ENCODE measurements around the gene RBM48.

Gene RBM48

DNA sequence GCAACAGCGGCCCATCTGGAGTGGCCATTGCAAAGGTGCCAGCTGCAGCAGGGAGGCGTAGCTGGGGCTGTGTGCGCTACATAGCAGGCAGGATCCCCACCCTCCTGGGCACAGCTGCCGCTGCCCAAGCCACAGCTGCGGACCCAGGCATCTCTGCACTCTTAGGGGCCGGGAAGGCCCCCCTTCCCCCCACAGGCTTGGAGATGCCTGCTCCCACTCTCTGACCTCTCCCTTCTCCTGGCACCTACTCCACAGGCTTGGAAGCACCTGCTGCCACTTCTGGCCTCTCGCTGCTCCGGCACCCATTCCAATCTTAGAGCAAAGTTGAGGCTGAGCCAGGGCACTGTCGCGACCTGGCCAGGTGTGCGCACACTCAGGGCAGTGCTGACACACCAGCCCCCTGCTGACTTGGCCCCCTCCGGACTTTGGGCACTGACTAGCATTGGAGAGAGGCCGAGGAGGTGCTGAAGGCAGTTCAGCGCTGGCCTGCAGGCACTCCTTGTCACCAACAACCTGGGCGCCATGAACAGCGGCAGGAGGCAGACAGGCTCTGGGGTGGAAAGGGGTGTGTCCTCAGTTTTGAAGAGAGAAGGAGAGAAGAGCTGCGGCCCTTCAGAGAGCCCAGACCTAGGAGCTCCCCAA, 18.4 kb downstream of the RBM48 start:
- DNase-seq: no peak

DNA sequence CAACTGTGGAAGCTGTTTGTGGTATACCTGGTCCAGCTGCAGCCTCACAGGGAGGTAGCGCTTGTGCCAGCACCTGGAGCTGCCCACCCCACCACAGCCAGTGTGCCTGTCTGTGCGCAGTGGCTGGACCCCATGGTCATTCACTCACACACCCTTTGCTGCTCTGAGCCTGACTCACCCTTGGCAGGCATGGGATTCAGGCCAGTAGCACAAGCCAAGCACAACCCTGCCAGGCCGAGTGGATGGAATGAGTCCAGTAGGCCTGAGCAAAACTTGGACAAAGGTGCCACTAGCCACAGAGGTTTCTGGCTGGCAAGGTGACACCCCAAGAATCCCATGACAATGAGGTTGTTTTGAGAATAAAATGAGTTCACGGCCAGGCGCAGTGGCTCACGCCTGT, 19.0 kb downstream of the RBM48 start:
- no peak for DNase-seq

DNA sequence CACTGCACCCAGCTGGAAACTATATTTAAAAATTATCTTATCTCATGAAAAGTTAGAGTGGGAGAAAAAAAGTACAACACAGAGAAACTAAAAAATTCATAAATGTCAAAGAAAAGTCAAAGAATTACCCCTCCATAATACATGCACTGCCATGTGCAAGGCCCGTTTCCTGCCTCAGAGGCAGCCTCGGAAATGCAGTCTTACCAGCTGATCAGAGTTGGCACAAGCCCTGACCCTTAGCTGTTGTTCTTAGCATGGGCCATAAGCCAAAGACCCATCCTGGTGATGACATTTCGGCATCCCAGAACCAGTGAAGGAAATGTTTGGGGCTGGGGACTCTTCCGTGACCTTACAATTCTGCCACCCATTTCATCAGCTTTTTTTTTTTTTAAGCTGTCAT, 21.6 kb downstream of the RBM48 start:
- DNase-seq: no peak

DNA sequence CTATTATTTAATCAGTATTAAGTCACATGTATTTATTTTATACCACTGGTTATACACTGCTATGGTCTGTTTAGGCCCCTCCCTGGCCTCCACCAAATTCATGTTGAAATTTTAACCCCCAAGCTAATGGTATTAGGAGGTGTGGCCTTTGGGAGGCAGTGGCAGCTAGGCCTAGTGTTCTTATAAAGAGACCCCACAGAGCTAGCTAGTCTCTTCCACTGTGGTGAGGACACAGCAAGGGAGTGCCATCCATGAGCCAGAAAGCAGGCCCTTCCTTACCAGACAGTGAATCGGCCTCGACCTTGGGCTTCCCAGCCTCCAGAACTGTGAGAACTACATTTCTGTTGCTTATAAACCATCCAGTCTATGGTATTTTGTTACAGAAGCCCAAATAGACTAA, 28.7 kb downstream of the RBM48 start:
- no peak for DNase-seq

DNA sequence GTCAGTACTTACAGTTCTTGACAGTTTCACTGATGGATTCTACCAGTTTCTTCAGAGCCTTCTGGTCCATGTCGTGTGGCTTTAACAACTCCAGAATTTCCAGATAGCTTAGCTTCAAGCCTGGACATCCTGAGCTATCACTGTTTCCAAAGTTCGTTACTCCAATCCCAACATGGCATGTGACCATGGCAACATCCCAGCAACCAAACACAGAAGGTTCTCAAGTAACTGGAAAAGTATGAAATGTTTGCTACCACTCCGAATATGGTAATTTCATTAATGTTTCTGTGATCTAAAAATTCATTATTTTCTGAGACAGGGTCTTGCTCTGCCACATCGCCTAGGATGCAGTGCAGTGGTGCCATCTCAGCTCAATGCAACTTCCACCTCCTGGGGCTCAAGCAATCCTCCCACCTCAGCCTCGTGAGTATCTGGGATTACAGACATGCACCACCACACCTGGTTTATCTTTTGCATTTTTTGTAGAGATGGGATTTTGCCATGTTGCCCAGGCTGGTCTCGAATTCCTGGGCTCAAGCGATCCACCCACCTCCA, 29.3 kb downstream of the RBM48 start:
- DNase-seq: no peak

DNA sequence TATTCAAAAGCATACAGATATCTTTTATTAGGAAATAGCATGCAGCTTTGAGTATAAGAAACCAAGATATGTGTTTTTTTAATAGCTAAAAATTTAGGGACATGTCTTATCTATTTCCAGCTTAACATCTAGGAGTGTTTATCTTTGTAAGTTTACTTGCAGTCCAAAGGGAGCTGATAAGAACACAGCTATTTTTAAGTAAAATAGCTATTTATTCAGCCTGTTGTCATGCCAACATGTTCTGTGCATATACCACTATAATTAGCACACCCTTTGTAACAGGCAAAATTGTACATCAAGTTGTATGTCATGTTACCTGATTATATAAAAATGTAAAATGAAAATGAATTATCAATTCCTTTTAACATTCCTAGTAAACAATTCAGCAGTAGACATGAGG, 32.0 kb downstream of the RBM48 start:
- no peak for DNase-seq

DNA sequence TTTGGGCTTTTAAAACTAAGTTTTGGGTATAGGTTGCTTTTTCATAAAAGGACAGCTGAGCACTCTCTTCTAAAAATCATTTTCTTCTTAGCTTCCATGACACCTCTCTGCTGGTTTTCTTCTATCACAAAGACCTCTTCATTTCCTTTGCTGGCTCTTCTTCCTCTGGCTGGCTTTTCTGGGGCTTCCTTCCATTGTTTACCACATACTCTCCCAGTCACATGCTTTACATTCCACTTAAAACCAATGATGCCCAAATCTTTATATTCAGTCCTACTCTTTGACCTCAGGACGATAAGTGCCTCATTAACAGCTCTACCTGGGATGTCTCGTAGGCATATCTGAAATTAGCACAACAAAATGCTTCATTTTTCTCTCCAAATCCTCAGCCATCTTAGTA, 34.8 kb downstream of the RBM48 start:
- DNase-seq: no peak

DNA sequence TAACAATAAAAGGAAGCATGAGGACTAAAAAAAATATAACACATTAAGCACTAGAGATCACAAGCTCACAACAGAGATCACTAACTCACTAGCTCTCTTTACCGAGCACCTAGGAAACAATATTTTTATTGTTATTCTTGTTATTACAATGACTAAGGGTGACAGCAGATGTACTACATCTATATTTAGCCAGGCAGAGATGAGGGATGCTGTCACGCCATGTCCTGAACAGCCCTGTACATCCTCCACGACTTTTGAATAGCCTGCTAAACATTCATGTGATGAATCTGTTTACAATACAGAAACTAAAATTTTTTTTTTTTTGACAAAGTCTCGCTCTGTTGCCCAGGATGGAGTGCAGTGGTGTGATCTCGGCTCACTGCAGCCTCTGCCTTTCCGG, 38.9 kb downstream of the RBM48 start:
- no peak for DNase-seq

DNA sequence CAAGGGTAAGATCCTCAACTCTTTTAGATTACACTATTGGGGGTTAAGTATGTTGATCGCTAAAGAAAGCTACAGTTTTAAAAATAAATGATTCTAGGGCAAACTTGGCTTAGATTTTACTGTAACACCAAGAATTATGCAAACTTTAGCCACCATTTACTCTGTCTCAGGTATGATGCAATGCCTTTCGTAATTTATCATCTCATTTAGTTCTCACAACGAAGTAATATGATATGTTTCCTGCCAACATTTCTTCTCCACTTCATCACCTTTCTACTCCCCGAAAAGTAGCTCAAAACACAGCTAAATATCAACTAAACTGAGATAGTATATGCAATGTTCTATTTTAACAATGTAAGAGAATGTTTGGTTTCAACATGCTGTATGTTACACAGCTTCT, 40.5 kb downstream of the RBM48 start:
- no peak for DNase-seq

DNA sequence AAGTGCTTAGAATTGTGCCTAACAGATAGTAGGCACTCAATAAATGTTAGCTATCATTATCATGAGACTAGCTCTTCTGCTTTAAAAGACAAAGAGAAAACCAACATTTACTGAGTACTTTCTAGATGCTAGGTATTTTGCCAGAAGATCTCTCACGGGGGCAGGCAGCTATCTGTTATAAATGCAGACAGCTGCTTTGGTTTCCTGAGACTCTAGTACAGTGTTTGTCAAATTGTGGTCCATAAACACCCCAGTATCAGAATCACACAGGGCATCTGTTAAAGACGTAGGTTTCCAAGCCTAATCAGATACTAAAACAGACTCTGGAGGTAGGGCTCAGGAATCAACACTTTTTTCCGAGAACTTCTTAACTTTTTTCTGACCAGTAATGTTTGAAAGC, 47.7 kb downstream of the RBM48 start:
- no peak for DNase-seq

DNA sequence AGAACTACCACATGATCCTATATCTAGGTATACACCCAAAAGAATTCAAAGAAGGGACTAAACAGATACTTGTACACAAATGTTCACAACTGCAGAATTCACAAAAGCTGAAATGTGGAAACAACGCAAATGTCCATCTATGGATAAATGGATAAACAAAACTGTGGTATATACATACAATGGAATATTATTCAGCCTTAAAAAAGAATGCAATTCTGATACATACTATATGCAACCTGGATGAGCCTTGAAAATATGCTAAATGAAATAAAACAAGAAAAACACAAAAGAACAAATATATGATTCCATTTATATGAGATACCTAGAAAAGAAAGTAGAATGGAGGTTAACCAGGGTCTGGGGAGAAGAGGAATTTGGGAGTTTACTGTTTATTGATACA, 54.4 kb downstream of the RBM48 start:
- no peak for DNase-seq

DNA sequence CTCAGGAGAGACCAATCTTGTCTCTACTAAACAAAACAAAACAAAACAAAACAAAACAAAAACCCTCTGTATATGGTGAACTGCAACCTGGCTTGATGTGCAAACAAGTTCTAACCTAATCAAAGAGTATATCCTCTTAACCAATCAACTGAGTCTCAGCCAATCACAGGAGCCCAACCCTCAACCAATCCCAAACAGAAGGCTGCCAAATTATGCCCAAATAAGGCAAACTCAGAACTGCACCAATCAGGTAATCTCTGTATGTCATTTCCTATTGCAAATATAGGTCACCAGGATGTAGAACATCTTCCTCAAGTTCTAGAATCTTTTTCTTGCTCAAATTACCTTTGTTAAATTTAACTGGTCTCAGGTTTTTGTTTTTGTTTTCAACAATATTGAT, 56.4 kb downstream of the RBM48 start:
- no peak for DNase-seq

DNA sequence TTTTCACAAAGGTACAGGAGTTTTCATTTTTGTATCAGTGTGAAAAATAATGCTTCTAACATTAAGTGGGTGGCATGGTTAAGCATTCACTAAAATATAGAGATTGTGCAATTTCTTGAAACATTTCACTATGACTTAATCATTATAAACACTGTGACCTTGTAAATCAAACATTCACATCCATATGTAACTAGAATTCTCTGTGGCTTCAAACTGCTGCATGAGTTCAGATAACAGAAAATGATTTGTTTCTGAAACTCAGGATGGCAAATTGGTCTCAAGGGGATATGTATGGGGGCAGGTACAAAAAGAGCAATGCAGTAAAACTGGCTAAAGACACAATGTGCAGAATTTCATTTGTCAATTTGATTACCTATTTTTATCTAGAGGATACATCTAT, 57.8 kb downstream of the RBM48 start:
- no peak for DNase-seq

DNA sequence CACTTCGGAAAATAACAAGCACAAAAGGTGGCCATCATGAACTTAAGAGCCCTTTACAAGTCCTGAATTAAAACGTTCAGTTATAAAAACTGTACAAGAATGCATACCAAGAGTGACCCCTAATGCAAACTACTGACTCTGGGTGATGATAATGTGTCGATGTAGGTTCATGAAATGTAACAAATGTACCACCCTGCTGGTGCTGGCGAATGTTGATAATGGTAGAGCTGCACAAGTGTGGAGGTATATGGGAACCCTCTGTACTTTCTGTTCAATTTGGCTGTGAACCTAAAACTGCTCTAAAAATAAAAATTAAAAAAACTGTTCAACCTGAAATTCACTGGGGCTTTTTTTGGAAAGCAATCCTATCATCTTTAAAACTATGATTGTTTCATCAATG, 58.2 kb downstream of the RBM48 start:
- no peak for DNase-seq

Measured in NCI-H226 (cell line).